ENCODE data around the gene LRG1. TPM values are rescaled to one million over a fixed set of nuclear protein-coding genes. Genes with fewer than 3 reads are reported as not detected.

Gene LRG1
- total and polyA plus RNA-seq, 2 of the 13 experiments (the other 11 are each of a cell fraction or from before 2014, with no cell fraction given), result 12.0 to 39.3 TPM

GRCh38 chr19:4521170-4521887 is 18.5 kb downstream of the LRG1 start (continued):
- TF ChIP-seq, protein P1, sequence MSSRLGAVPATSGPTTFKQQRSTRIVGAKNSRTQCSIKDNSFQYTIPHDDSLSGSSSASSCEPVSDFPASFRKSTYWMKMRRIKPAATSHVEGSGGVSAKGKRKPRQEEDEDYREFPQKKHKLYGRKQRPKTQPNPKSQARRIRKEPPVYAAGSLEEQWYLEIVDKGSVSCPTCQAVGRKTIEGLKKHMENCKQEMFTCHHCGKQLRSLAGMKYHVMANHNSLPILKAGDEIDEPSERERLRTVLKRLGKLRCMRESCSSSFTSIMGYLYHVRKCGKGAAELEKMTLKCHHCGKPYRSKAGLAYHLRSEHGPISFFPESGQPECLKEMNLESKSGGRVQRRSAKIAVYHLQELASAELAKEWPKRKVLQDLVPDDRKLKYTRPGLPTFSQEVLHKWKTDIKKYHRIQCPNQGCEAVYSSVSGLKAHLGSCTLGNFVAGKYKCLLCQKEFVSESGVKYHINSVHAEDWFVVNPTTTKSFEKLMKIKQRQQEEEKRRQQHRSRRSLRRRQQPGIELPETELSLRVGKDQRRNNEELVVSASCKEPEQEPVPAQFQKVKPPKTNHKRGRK (CRISPR knock-in tag; IDR thresholded peaks at IDR 0.05), result no peak
- TF ChIP-seq ZNF354B (CRISPR knock-in tag; IDR thresholded peaks at IDR 0.05), result no peak
- no peak for TF ChIP-seq ZNF773 (CRISPR knock-in tag; IDR thresholded peaks at IDR 0.05; ENCODE audit: borderline replicate concordance)
- peak; percentile 33; the same call in 1 of the 2 replicates for TF ChIP-seq PHF21A (CRISPR knock-in tag; IDR thresholded peaks at IDR 0.05)
- TF ChIP-seq EP300 (IDR thresholded peaks at IDR 0.05; ENCODE audit: low read depth in 2 of 2, low read length in 2 of 2), result peak in 1 of 2 experiments; percentile 72; a peak in 1 of 4 replicates
- peak; percentile 51; the same call in 1 of the 2 replicates for TF ChIP-seq EP300 (CRISPR knock-in tag; IDR thresholded peaks at IDR 0.05; ENCODE audit: borderline replicate concordance)
- TF ChIP-seq, protein P2, sequence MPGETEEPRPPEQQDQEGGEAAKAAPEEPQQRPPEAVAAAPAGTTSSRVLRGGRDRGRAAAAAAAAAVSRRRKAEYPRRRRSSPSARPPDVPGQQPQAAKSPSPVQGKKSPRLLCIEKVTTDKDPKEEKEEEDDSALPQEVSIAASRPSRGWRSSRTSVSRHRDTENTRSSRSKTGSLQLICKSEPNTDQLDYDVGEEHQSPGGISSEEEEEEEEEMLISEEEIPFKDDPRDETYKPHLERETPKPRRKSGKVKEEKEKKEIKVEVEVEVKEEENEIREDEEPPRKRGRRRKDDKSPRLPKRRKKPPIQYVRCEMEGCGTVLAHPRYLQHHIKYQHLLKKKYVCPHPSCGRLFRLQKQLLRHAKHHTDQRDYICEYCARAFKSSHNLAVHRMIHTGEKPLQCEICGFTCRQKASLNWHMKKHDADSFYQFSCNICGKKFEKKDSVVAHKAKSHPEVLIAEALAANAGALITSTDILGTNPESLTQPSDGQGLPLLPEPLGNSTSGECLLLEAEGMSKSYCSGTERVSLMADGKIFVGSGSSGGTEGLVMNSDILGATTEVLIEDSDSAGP (CRISPR knock-in tag; IDR thresholded peaks at IDR 0.05; ENCODE audit: borderline replicate concordance), result peak; percentile 35; the same call in 1 of the 2 replicates
- peak; percentile 16; the same call in 1 of the 2 replicates for TF ChIP-seq CTCF (CRISPR knock-in tag; IDR thresholded peaks at IDR 0.05)
- peak; percentile 63; the same call in 1 of the 2 replicates for TF ChIP-seq NCOA2 (CRISPR knock-in tag; IDR thresholded peaks at IDR 0.05)
- 0 out of 2 replicates have a peak, but pooled peaks have one; percentile 32 for TF ChIP-seq ATF3 (CRISPR knock-in tag; IDR thresholded peaks at IDR 0.05)
- no peak for TF ChIP-seq NFIC (IDR thresholded peaks at IDR 0.05; ENCODE audit: low read length)
- no peak for TF ChIP-seq SMAD1 (CRISPR knock-in tag; IDR thresholded peaks at IDR 0.05; ENCODE audit: borderline replicate concordance, low read depth)
- TF ChIP-seq USF2 (IDR thresholded peaks at IDR 0.05; ENCODE audit: low read depth, low read length), result no peak
- no peak for TF ChIP-seq USF2 (CRISPR knock-in tag; IDR thresholded peaks at IDR 0.05; ENCODE audit: borderline replicate concordance)
- TF ChIP-seq ETV5 (CRISPR knock-in tag; IDR thresholded peaks at IDR 0.05; ENCODE audit: borderline replicate concordance), result peak; percentile 60; the same call in 1 of the 2 replicates
- no peak for TF ChIP-seq ZNF205 (CRISPR knock-in tag; IDR thresholded peaks at IDR 0.05)
- peak; percentile 32; the same call in 1 of the 2 replicates for TF ChIP-seq ZNF350 (CRISPR knock-in tag; IDR thresholded peaks at IDR 0.05; ENCODE audit: borderline replicate concordance, low read depth)
- no peak for TF ChIP-seq KMT2A (CRISPR knock-in tag; IDR thresholded peaks at IDR 0.05)
- TF ChIP-seq ATF2 (CRISPR knock-in tag; IDR thresholded peaks at IDR 0.05), result no peak
- TF ChIP-seq ZNF816 (CRISPR knock-in tag; IDR thresholded peaks at IDR 0.05; ENCODE audit: borderline replicate concordance), result no peak
